GM23248 (cell line): ENCODE results near the gene ZNF133. TPM values are rescaled to one million over a fixed set of nuclear protein-coding genes. Genes with fewer than 3 reads are reported as not detected.
"Not testable (repeated sequence)": the region's sequence is repeated elsewhere in the genome, so short reads cannot be mapped to it uniquely, and the experiment has no call there.

ENCODE experiments used
- DNase-seq: peaks from one replicate; pipeline ENCODE4 v3.0.0-alpha.2; 2015
- H2AFZ ChIP-seq: fragments of 200-600 bp; sonication (generic); 2 replicates; pipeline ENCODE4 v1.6.1; 2016; ENCODE audit warnings: antibody characterized with exemption
- H3F3A ChIP-seq: fragments of 200-600 bp; sonication (generic); 2 replicates; pipeline ENCODE4 v1.6.1; 2016; ENCODE audit warnings: mild to moderate bottlenecking, antibody characterized with exemption, mixed run types; ENCODE audit not compliant: insufficient read depth
- H3K27ac ChIP-seq: fragments of 200-600 bp; sonication (generic); 2 replicates; pipeline ENCODE4 v1.5.1; 2016; ENCODE audit warnings: mild to moderate bottlenecking
- H3K27me3 ChIP-seq: fragments of 200-600 bp; sonication (generic); replicated peaks from 2 replicates; pipeline ENCODE4 v1.6.1; 2016; ENCODE audit warnings: mild to moderate bottlenecking; ENCODE audit not compliant: insufficient read depth
- H3K36me3 ChIP-seq: fragments of 200-600 bp; sonication (generic); 2 replicates; pipeline ENCODE4 v1.6.1; 2016; ENCODE audit warnings: low read depth, mild to moderate bottlenecking
- H3K4me1 ChIP-seq: fragments of 200-600 bp; sonication (generic); 2 replicates; pipeline ENCODE4 v1.6.1; 2016; ENCODE audit warnings: mild to moderate bottlenecking; ENCODE audit not compliant: insufficient read depth
- H3K4me2 ChIP-seq: fragments of 200-600 bp; sonication (generic); one replicate; pipeline ENCODE4 v1.6.1; 2016; ENCODE audit warnings: mild to moderate bottlenecking; ENCODE audit not compliant: unreplicated experiment
- H3K4me3 ChIP-seq: fragments of 200-600 bp; sonication (generic); 2 replicates; pipeline ENCODE4 v1.5.1; 2016; ENCODE audit warnings: mild to moderate bottlenecking
- H3K79me2 ChIP-seq: fragments of 200-600 bp; sonication (generic); 2 replicates; pipeline ENCODE4 v1.6.1; 2016; ENCODE audit warnings: mild to moderate bottlenecking; ENCODE audit not compliant: insufficient read depth
- H3K9ac ChIP-seq: fragments of 200-600 bp; sonication (generic); 2 replicates; pipeline ENCODE4 v1.6.1; 2016; ENCODE audit warnings: mild to moderate bottlenecking
- H3K9me2 ChIP-seq: fragments of 200-600 bp; sonication (generic); 2 replicates; pipeline ENCODE4 v1.6.1; 2016; ENCODE audit warnings: mixed run types, mild to moderate bottlenecking, moderate library complexity; ENCODE audit not compliant: insufficient read depth
- H3K9me3 ChIP-seq: fragments of 200-600 bp; sonication (generic); one replicate; pipeline ENCODE4 v1.6.1; 2017; ENCODE audit warnings: low read depth
- H4K20me1 ChIP-seq: fragments of 200-600 bp; sonication (generic); 2 replicates; pipeline ENCODE4 v1.6.0; 2016; ENCODE audit not compliant: insufficient read depth
- EZH2 ChIP-seq: fragments of 200-600 bp; sonication (generic); IDR thresholded peaks from 2 replicates; pipeline ENCODE4 v1.6.1; 2018; ENCODE audit warnings: antibody characterized with exemption, mild to moderate bottlenecking; ENCODE audit not compliant: insufficient read depth, poor library complexity, severe bottlenecking
- EZH2phosphoT487 ChIP-seq: fragments of 200-600 bp; sonication (generic); IDR thresholded peaks from 2 replicates; pipeline ENCODE4 v1.6.1; 2018; ENCODE audit warnings: antibody characterized with exemption, moderate library complexity, mild to moderate bottlenecking, low read depth; ENCODE audit not compliant: insufficient read depth
- WGBS, 2 experiments: methylation state at CpG; one replicate each; pipeline ENCODE4 v1.1.6; 2015 to 2017; ENCODE audit warnings: low lambda C conversion rate in 2 of 2, low coverage in 1 of 2; ENCODE audit errors: missing lambda C conversion rate in 2 of 2; 5-methylcytosine and 5-hydroxymethylcytosine counted together
- in situ Hi-C: fragments of 300-500 bp; cut with MboI; formaldehyde crosslinking; loops from 2 replicates; pipeline ENCODE4 v1.15.0; 2020
- polyA plus RNA-seq: library from polyadenylated mRNA; unstranded; fragments of >200 nt; fragmentation: Nextera tagmentation; extraction: Ambion mirVana; gene quantifications from 2 replicates; pipeline ENCODE4 v1.2.1, GENCODE V29; 2016
- total RNA-seq: library from RNA; depleted of rRNA; stranded (reverse); fragments of >200 nt; shearing (Covaris generic); gene quantifications from 2 replicates; pipeline ENCODE4 v1.2.3, GENCODE V29; 2014

Gene ZNF133
- total and polyA plus RNA-seq, 2 experiments from 2014 or later: 11.3 to 17.9 TPM

DNA sequence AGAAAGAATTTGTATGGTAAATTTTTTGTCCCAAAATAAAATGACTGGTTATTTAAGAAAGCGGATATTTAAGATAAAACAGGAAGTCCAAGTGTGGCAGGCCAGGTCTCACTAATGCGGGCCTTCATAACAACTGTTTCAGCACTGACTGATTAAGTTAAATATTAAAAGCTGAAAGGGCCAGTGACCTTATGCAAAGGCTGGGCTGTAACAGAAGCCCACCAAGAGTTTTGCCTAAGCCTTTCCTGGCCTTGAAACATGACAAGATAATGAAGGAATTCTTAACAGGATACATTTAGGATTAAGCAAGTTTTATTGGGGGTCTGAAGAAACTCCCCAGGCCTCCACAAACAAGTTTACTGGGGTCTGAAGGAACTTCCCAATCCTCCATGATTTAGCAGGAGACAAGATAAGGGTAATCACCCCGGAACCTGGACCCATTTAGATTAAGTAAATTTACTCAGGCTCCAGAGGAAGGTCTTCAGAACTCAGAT, 36.3 kb downstream of the ZNF133 start:
- Histone ChIP-seq H3K27me3 (no peaks in the 10 kb centered on the region), H4K20me1 (no peaks in the 10 kb centered on the region), H2AFZ (no peak overlapping the region), H3K4me3 (no peak overlapping the region), H3K9ac (no peak overlapping the region), H3K9me2 (no peaks in the 10 kb centered on the region), H3K9me3 (peaks cover 5% of the 10 kb centered on the region), H3K4me1 (no peaks in the 10 kb centered on the region), H3K27ac (no peak overlapping the region), H3K36me3 (peaks cover 6% of the 10 kb centered on the region; the same call in 1 of the 2 replicates), H3K79me2 (no peaks in the 10 kb centered on the region), H3K4me2 (no peak overlapping the region), H3F3A (no peaks in the 10 kb centered on the region)
- no peak for DNase-seq
- WGBS, 2 experiments: 46 to 49% methylated on average over 3 of the region's 3 CpGs
- TF ChIP-seq EZH2: no peak
- no peak for TF ChIP-seq EZH2phosphoT487
- in situ Hi-C loops: no loop called here

DNA sequence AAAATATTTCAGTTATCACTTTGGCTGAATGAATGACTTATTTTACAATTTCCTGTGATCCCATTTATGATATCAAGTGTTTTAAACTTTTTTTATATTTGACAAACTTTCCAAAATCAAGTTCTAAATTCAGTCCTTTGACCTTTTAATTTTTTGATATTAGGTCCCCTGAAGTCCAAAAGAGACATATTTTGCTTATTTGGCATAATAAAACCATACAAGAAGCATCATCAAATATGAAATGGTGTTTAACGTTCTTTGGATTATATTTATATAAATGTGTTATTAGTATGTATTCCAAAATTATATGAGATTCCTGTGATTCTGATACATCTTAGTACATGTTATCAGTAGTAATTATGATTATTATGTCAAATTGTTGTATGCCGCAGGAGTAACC, 38.7 kb downstream of the ZNF133 start:
- Histone ChIP-seq H3K4me1 (no peaks in the 10 kb centered on the region), H3K27ac (no peak overlapping the region), H3F3A (no peaks in the 10 kb centered on the region), H3K79me2 (no peaks in the 10 kb centered on the region), H3K4me2 (no peak overlapping the region), H3K4me3 (no peak overlapping the region), H2AFZ (no peak overlapping the region), H4K20me1 (no peaks in the 10 kb centered on the region), H3K9me3 (peaks cover 5% of the 10 kb centered on the region), H3K9ac (no peak overlapping the region), H3K27me3 (no peaks in the 10 kb centered on the region), H3K36me3 (peaks cover 6% of the 10 kb centered on the region; the same call in 1 of the 2 replicates), H3K9me2 (no peaks in the 10 kb centered on the region)
- in situ Hi-C loops: no loop called here
- 100% methylated on average over 2 of the region's 2 CpGs for WGBS, 2 experiments
- no peak for TF ChIP-seq EZH2phosphoT487
- TF ChIP-seq EZH2: no peak
- DNase-seq: no peak

DNA sequence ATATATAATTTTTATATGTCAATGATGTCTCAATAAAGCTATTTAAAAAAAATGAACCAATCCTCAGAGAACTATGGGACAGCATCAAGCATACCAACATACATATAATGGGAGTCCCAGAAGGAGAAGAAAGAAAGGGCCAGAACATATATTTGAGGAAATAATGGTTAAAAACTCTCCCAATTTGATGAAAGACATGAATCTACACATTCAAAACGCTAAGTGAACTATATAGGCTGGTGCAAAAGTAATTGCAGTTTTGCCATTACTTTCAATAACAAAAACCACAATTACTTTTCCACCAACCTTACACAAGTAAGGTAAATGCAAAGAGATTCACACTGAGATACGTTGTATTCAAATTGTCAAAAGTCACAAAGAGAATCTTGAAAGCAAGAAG, 43.4 kb downstream of the ZNF133 start:
- Histone ChIP-seq H3K9me3 (peaks cover 5% of the 10 kb centered on the region), H3K4me1 (no peaks in the 10 kb centered on the region), H3K27ac (no peak overlapping the region), H4K20me1 (no peaks in the 10 kb centered on the region), H2AFZ (no peak overlapping the region), H3K9me2 (no peaks in the 10 kb centered on the region), H3K4me2 (no peak overlapping the region), H3K4me3 (no peak overlapping the region), H3K27me3 (no peaks in the 10 kb centered on the region), H3K36me3 (peaks cover 6% of the 10 kb centered on the region; the same call in 1 of the 2 replicates), H3K9ac (no peak overlapping the region), H3F3A (no peaks in the 10 kb centered on the region), H3K79me2 (no peaks in the 10 kb centered on the region)
- in situ Hi-C loops: no loop called here
- no peak for DNase-seq
- whole genome bisulfite sequencing, 2 experiments: 63 to 72% methylated on average over 2 of the region's 2 CpGs
- TF ChIP-seq EZH2 (no peak), EZH2phosphoT487 (no peak)

DNA sequence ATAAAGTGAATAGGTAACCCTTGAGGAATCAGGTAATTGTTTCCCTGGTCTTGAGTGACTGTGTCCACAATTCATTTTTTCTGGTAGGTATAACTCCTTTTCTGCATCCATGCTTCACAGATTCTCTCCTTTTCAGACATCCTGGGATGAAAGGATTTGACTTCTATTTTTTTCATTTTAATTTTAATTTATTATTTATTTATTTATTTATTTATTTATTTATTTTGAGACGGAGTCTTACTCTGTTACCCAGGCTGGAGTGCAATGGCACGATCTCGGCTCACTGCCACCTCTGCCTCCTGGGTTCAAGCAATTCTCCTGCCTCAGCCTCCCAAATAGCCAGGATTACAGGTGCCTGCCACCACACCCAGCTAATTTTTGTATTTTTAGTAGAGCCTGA, 61.4 kb downstream of the ZNF133 start:
- H4K20me1 ChIP-seq, H3K36me3 ChIP-seq, H3F3A ChIP-seq, H3K4me2 ChIP-seq, H3K27me3 ChIP-seq, H2AFZ ChIP-seq, H3K9ac ChIP-seq, DNase-seq, H3K9me3 ChIP-seq, H3K79me2 ChIP-seq, H3K27ac ChIP-seq, H3K4me1 ChIP-seq, H3K4me3 ChIP-seq, H3K9me2 ChIP-seq, in situ Hi-C loops: not testable (repeated sequence)
- WGBS, 2 experiments: 10 to 41% methylated on average over 3 of the region's 3 CpGs

DNA sequence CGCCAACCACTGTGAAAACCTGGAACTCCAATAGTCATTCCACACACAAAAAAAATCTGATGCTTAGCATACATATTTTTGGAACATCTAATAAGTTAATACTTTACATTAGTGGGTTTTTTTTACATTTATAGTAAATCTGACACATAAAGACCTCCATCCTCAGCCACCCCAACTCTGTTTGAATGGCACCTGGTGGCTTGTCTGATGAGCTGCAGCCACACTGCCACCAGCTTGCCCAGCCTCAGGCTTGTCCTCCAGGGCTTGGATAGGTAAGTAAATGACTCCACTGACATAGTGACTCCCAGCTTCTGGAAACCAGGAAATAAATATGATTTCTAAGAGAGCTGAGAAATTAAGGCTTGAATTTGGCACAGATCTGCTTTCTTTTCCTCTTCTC, 71.5 kb downstream of the ZNF133 start:
- Histone ChIP-seq H3K27me3 (no peaks in the 10 kb centered on the region), H3K4me2 (no peak overlapping the region), H3K4me3 (no peak overlapping the region), H4K20me1 (no peaks in the 10 kb centered on the region), H3K36me3 (no peaks in the 10 kb centered on the region), H3K9ac (no peak overlapping the region), H2AFZ (no peak overlapping the region), H3K4me1 (no peaks in the 10 kb centered on the region), H3K27ac (no peak overlapping the region), H3K9me2 (no peaks in the 10 kb centered on the region), H3K79me2 (no peaks in the 10 kb centered on the region), H3K9me3 (no peaks in the 10 kb centered on the region), H3F3A (no peaks in the 10 kb centered on the region)
- in situ Hi-C loops: no loop called here
- no peak for DNase-seq
- 0 to 7% methylated on average over 1 of the region's 1 CpG for WGBS, 2 experiments
- TF ChIP-seq EZH2 (no peak), EZH2phosphoT487 (no peak)
